Measurements from ENCODE around the gene OPN1MW2.
"Not testable (repeated sequence)": the region's sequence is repeated elsewhere in the genome, so short reads cannot be mapped to it uniquely, and the experiment has no call there.

OPN1MW2 gene

DNA sequence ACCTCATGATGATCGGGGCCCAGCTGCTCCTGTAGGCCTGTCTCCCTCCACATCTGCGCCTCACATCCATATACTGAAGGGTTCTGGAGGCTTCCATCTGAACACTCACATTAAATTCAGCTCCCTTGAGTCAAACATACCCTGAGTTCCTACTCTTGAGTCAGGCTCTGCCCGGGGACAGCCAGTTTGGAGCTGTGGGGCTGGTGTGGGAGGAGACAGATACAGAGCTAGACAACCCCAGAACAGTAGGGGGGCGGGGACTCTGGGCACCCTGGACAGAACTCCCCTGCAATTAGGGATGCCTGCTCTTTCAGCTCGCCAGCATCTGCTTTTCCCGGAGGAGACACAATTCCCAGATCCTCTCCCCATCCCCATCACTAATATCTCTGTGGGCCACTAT lies 43.5 kb downstream of the OPN1MW2 start:
- not testable (repeated sequence) for DNase-seq (ENCODE audit: extremely low read depth in 1 of 2, low read depth in 1 of 2)

GRCh38 chrX:154269245-154269644 lies 49.7 kb downstream of the OPN1MW2 start:
- DNase-seq (ENCODE audit: extremely low read depth in 1 of 2, low read depth in 1 of 2): not testable (repeated sequence)

Data from stimulated activated CD8-positive, alpha-beta memory T cell treated with anti-CD3 and anti-CD28 coated beads, Interleukin-7, amount 100 ng/mL, for 48 hours (primary cell).